ENCODE measurements around the gene OR2D2.
"Not testable (repeated sequence)": the region's sequence is repeated elsewhere in the genome, so short reads cannot be mapped to it uniquely, and the experiment has no call there.

The OR2D2 gene

GRCh38 chr11:6887711-6888110, 4.6 kb downstream of the OR2D2 start:
- FAIRE-seq; DNase-seq (ENCODE audit: low spot score): not testable (repeated sequence)

- DNase-seq (ENCODE audit: low spot score) (no peak), FAIRE-seq (no peak)
Observed at GRCh38 chr11:6882751-6883150, 9.5 kb downstream of the OR2D2 start.

- DNase-seq (ENCODE audit: low spot score) = no peak
- no peak for FAIRE-seq
Observed at GRCh38 chr11:6876914-6877313, 15.4 kb downstream of the OR2D2 start.

GRCh38 chr11:6876325-6876724, 16.0 kb downstream of the OR2D2 start, which contains the start of gene OR10A4:
Gene OR10A4, plus strand, starts transcription at chr11:6876625. Its CDS starts 23 bp downstream, at chr11:6876648.
- FAIRE-seq (no peak), DNase-seq (ENCODE audit: low spot score) (no peak)

- DNase-seq (ENCODE audit: low spot score) = no peak
Observed at GRCh38 chr11:6875761-6876160, 16.5 kb downstream of the OR2D2 start.

GRCh38 chr11:6871278-6871677, 21.0 kb downstream of the OR2D2 start:
- no peak for DNase-seq (ENCODE audit: low spot score)
- no peak for FAIRE-seq

More at GRCh38 chr11:6875761-6876160, 16.5 kb downstream of the OR2D2 start:
- FAIRE-seq = no peak

- DNase-seq (ENCODE audit: low spot score) (no peak), FAIRE-seq (no peak)
Observed at GRCh38 chr11:6864438-6864837, 27.9 kb downstream of the OR2D2 start.

GRCh38 chr11:6862961-6863360, 29.3 kb downstream of the OR2D2 start, which contains the start of gene OR10A2:
Gene OR10A2, plus strand, starts transcription at chr11:6863057. Its CDS starts 6,698 bp downstream, at chr11:6869755.
- DNase-seq (ENCODE audit: low spot score) (no peak), FAIRE-seq (no peak)

- DNase-seq (ENCODE audit: low spot score) = no peak
- FAIRE-seq = no peak
Observed at GRCh38 chr11:6856871-6857270, 35.4 kb downstream of the OR2D2 start.

GRCh38 chr11:6855971-6856541, 36.2 kb downstream of the OR2D2 start:
- no peak for FAIRE-seq
- peak; percentile 28 for DNase-seq (ENCODE audit: low spot score)

GRCh38 chr11:6854801-6855200, 37.5 kb downstream of the OR2D2 start:
- not testable (repeated sequence) for DNase-seq (ENCODE audit: low spot score); FAIRE-seq

- DNase-seq (ENCODE audit: low spot score) (no peak), FAIRE-seq (no peak)
Observed at GRCh38 chr11:6850526-6850925, 41.8 kb downstream of the OR2D2 start.

GRCh38 chr11:6845383-6845782, 46.9 kb downstream of the OR2D2 start, which contains the start of gene OR10A5:
Gene OR10A5, plus strand, starts transcription at chr11:6845683. Its CDS starts 0 bp downstream, at chr11:6845683.
- DNase-seq (ENCODE audit: low spot score) (no peak), FAIRE-seq (no peak)

- DNase-seq (ENCODE audit: low spot score) (no peak), FAIRE-seq (no peak)
Observed at GRCh38 chr11:6844356-6844755, 47.9 kb downstream of the OR2D2 start.

GRCh38 chr11:6843670-6844069, 48.6 kb downstream of the OR2D2 start:
- DNase-seq (ENCODE audit: low spot score) = no peak
- FAIRE-seq = no peak

GRCh38 chr11:6841694-6842093, 50.6 kb downstream of the OR2D2 start:
- DNase-seq (ENCODE audit: low spot score) (no peak), FAIRE-seq (no peak)

Data from urothelium cell line (cell line).